IMR-90 (cell line): ENCODE results near the gene SYT6. TPM values are rescaled to one million over a fixed set of nuclear protein-coding genes. Genes with fewer than 3 reads are reported as not detected.

Experiments
- ATAC-seq: fragments of 200-7000 bp; cut with Tn5 transposase; 2 replicates; pipeline ENCODE4 v1.9.1; 2020; ENCODE audit warnings: low read depth, mild to moderate bottlenecking, moderate library complexity
- BruUV-seq: library from RNA; stranded (reverse); fragments of 400-500 nt; replicated peaks from 2 replicates; lab custom pipeline; 2021; lab: Mats Ljungman, UMichigan
- CTCF ChIA-PET: fragments of 300-600 bp; formaldehyde crosslinking; extraction: SDS; loops from one replicate; lab custom pipeline; 2021; ENCODE audit warnings: antibody characterized with exemption; lab: Yijun Ruan, JAX
- POLR2A ChIA-PET: fragments of 300-600 bp; sonication (Branson Sonifier 250); formaldehyde crosslinking; loops from one replicate; lab custom pipeline; 2022; ENCODE audit warnings: antibody characterized with exemption; ENCODE audit not compliant: unreplicated experiment; lab: Charles Lee
- DNase-seq: peaks from one replicate; pipeline ENCODE4 v3.0.0; 2013
- H2AFZ ChIP-seq: replicated peaks from 2 replicates; pipeline ENCODE3; 2013; ENCODE audit warnings: low read length, mild to moderate bottlenecking; ENCODE audit not compliant: poor library complexity
- H2AK5ac ChIP-seq: 2 replicates; pipeline ENCODE4 v1.6.1; 2013; ENCODE audit warnings: low read depth, low read length, inconsistent platforms
- H2AK9ac ChIP-seq: replicated peaks from 2 replicates; pipeline ENCODE3; 2013; ENCODE audit warnings: mild to moderate bottlenecking, low read depth, low read length, moderate library complexity; ENCODE audit not compliant: poor library complexity
- H2BK120ac ChIP-seq: 2 replicates; pipeline ENCODE4 v1.6.1; 2013; ENCODE audit warnings: low read depth, low read length, inconsistent platforms
- H2BK15ac ChIP-seq: 3 replicates; pipeline ENCODE4 v1.6.1; 2013; ENCODE audit warnings: low read depth, low read length, inconsistent platforms
- H2BK20ac ChIP-seq: 2 replicates; pipeline ENCODE4 v1.6.1; 2013; ENCODE audit warnings: low read depth, mild to moderate bottlenecking, inconsistent platforms, low read length, moderate library complexity
- H2BK5ac ChIP-seq: 2 replicates; pipeline ENCODE4 v1.6.1; 2013; ENCODE audit warnings: mild to moderate bottlenecking, low read depth, low read length, inconsistent platforms; ENCODE audit not compliant: poor library complexity, severe bottlenecking
- H3K14ac ChIP-seq: replicated peaks from 2 replicates; pipeline ENCODE4 v1.6.1; 2013; ENCODE audit warnings: low read depth, low read length, inconsistent platforms
- H3K18ac ChIP-seq: 2 replicates; pipeline ENCODE4 v1.6.1; 2013; ENCODE audit warnings: low read depth, low read length, control low read depth
- H3K23ac ChIP-seq: 2 replicates; pipeline ENCODE4 v1.6.1; 2013; ENCODE audit warnings: low read depth, low read length, inconsistent platforms
- H3K27ac ChIP-seq: 2 replicates; pipeline ENCODE4 v1.5.1; 2013; ENCODE audit warnings: mild to moderate bottlenecking, control low read depth, low read length; ENCODE audit not compliant: insufficient read depth
- H3K27me3 ChIP-seq: 2 replicates; pipeline ENCODE4 v1.6.1; 2013; ENCODE audit warnings: low read length; ENCODE audit not compliant: control insufficient read depth, insufficient read depth
- H3K36me3 ChIP-seq: 2 replicates; pipeline ENCODE4 v1.6.1; 2013; ENCODE audit warnings: low read length, mixed read lengths; ENCODE audit not compliant: control insufficient read depth, insufficient read depth
- H3K4ac ChIP-seq: 2 replicates; pipeline ENCODE4 v1.6.1; 2013; ENCODE audit warnings: low read depth, low read length, inconsistent platforms
- H3K4me1 ChIP-seq: 2 replicates; pipeline ENCODE4 v1.6.1; 2013; ENCODE audit warnings: low read length, mixed read lengths; ENCODE audit not compliant: control insufficient read depth, insufficient read depth
- H3K4me2 ChIP-seq: 2 replicates; pipeline ENCODE4 v1.6.1; 2013; ENCODE audit warnings: low read depth, mild to moderate bottlenecking, control low read depth, low read length, moderate library complexity
- H3K4me3 ChIP-seq: 2 replicates; pipeline ENCODE4 v1.5.1; 2013; ENCODE audit warnings: low read depth, mild to moderate bottlenecking, control low read depth, low read length, moderate library complexity; ENCODE audit not compliant: insufficient read depth
- H3K56ac ChIP-seq: 2 replicates; pipeline ENCODE4 v1.6.1; 2013; ENCODE audit warnings: low read length, inconsistent platforms; ENCODE audit not compliant: insufficient read depth; ENCODE audit errors: extremely low read depth
- H3K79me1 ChIP-seq, 2 experiments: 2 replicates each; pipeline ENCODE4 v1.6.1; 2013; ENCODE audit warnings: low read length in 2 of 2, inconsistent platforms in 1 of 2, low read depth in 1 of 2
- H3K9ac ChIP-seq: 2 replicates; pipeline ENCODE4 v1.6.1; 2013; ENCODE audit warnings: low read depth, low read length, control low read depth
- H3K9me1 ChIP-seq: 2 replicates; pipeline ENCODE4 v1.6.1; 2013; ENCODE audit warnings: low read length, inconsistent platforms; ENCODE audit not compliant: insufficient read depth
- H3K9me3 ChIP-seq: 2 replicates; pipeline ENCODE4 v1.6.1; 2013; ENCODE audit warnings: low read length; ENCODE audit not compliant: control insufficient read depth, insufficient read depth
- H4K20me1 ChIP-seq: 2 replicates; pipeline ENCODE4 v1.6.1; 2013; ENCODE audit warnings: low read length, inconsistent platforms; ENCODE audit not compliant: insufficient read depth
- H4K5ac ChIP-seq: 2 replicates; pipeline ENCODE4 v1.6.1; 2013; ENCODE audit warnings: mild to moderate bottlenecking, low read depth, low read length, control low read depth
- H4K8ac ChIP-seq, 2 experiments: 2 replicates each; pipeline ENCODE4 v1.6.1; 2013; ENCODE audit warnings: low read depth in 2 of 2, low read length in 2 of 2, control low read depth in 1 of 2, inconsistent platforms in 1 of 2
- H4K91ac ChIP-seq: 2 replicates; pipeline ENCODE4 v1.6.1; 2013; ENCODE audit warnings: low read depth, low read length, inconsistent platforms; ENCODE audit not compliant: insufficient read depth
- CEBPB ChIP-seq: IDR thresholded peaks from 2 replicates; pipeline ENCODE4 v1.6.1; 2012; ENCODE audit warnings: low read depth, low read length, improper control_type of control experiment
- CHD1 ChIP-seq: IDR thresholded peaks from 2 replicates; pipeline ENCODE4 v1.6.1; 2012; ENCODE audit warnings: low read depth, low read length, improper control_type of control experiment
- MAFK ChIP-seq: IDR thresholded peaks from 2 replicates; pipeline ENCODE4 v1.6.1; 2012; ENCODE audit warnings: low read depth, low read length, improper control_type of control experiment
- MXI1 ChIP-seq: IDR thresholded peaks from 2 replicates; pipeline ENCODE4 v1.6.1; 2012; ENCODE audit warnings: low read depth, mild to moderate bottlenecking, low read length, moderate library complexity, borderline replicate concordance
- POLR2A ChIP-seq: IDR thresholded peaks from 2 replicates; pipeline ENCODE4 v1.6.1; 2012; ENCODE audit warnings: mild to moderate bottlenecking, low read depth, low read length
- RFX5 ChIP-seq: IDR thresholded peaks from 2 replicates; pipeline ENCODE4 v1.8.0; 2012; ENCODE audit warnings: low read depth, mild to moderate bottlenecking, low read length, moderate library complexity
- WGBS, 2 experiments: methylation state at CpG; one replicate each; pipeline versions ENCODE4 v1.1.5 to v1.1.7; 2013; ENCODE audit warnings: missing lambda C conversion rate in 2 of 2; ENCODE audit not compliant: insufficient read length in 1 of 2; ENCODE audit errors: extremely low coverage in 2 of 2; 5-methylcytosine and 5-hydroxymethylcytosine counted together
- dilution Hi-C: fragments of 300-500 bp; cut with HindIII; formaldehyde crosslinking; loops from one replicate; pipeline ENCODE4 v1.14.3; 2018; ENCODE audit warnings: low sequenced_read_pairs; ENCODE audit not compliant: unreplicated experiment
- in situ Hi-C: fragments of 300-500 bp; cut with MboI; formaldehyde crosslinking; loops from 3 replicates; pipeline ENCODE4 v1.14.3; 2019; ENCODE audit warnings: low sequenced_read_pairs, inconsistent platforms, mixed read lengths
- intact Hi-C: fragments of 100-400 bp; cut with micrococcal nuclease; formaldehyde crosslinking; loops from 2 replicates; pipeline ENCODE4 v1.10.0; 2022
- polyA plus RNA-seq, 3 experiments: library from polyadenylated mRNA; depleted of rRNA; stranded (reverse); fragments of >200 nt; gene quantifications; 2 replicates each; pipeline ENCODE4 v1.2.3, GENCODE V29; 2012; ENCODE audit warnings: low replicate concordance in 1 of 3
- total RNA-seq: library from RNA; depleted of rRNA; stranded (reverse); fragments of >200 nt; gene quantifications from 2 replicates; pipeline ENCODE4 v1.2.3, GENCODE V29; 2012
- TF ChIP-seq, protein P1 (sequence below): conservative IDR thresholded peaks from 2 replicates; pipeline ENCODE4 v1.5.1; 2012; ENCODE audit warnings: mild to moderate bottlenecking, low read depth, low read length, improper control_type of control experiment
- TF ChIP-seq, protein P2 (sequence below): fragments of 150-350 bp; IDR thresholded peaks from 2 replicates; pipeline ENCODE4 v1.6.1; 2016; ENCODE audit warnings: low read depth, mild to moderate bottlenecking, low read length, moderate library complexity, borderline replicate concordance

Gene SYT6
- total and polyA plus RNA-seq, 2 of the 4 experiments (the other 2 are of a cell fraction), result not detected

DNA sequence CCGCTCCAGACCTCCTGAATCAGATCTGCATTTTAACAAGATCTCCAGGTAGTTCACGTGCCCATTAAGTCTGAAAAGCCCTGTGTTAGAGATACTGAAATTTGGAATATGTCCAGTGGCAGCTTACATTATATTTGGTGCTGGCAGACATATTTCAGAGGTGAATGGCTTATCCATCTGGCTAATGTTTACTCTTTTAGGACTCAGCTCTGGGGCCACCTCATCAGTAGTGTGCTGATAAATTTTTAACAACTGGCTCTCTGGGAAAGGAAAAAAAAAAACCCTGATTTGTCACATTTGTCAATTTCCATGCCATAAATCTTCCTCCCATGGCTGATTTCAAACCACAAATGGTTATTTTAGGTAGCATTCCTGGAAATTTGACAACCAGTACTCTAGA, 25.3 kb upstream of the SYT6 start:
- no peak overlapping the region for H3K4me2 ChIP-seq
- in situ Hi-C loops (no loop called here), dilution Hi-C loops (no loop called here), intact Hi-C loops (no loop called here)
- H3K56ac ChIP-seq, result no peak overlapping the region
- H3K14ac ChIP-seq, result no peak overlapping the region
- no peak for DNase-seq
- no peak overlapping the region for H2BK5ac ChIP-seq
- POLR2A ChIA-PET, result no interaction called here
- no peak overlapping the region for H3K18ac ChIP-seq
- H4K5ac ChIP-seq, result no peak overlapping the region
- no peak overlapping the region for H3K23ac ChIP-seq
- H4K91ac ChIP-seq, result no peak overlapping the region
- H3K4ac ChIP-seq, result no peak overlapping the region
- H2BK20ac ChIP-seq, result no peak overlapping the region
- TF ChIP-seq RFX5 (no peak), CEBPB (no peak), POLR2A (no peak), CHD1 (no peak), MXI1 (no peak), MAFK (no peak)
- TF ChIP-seq, protein P1, sequence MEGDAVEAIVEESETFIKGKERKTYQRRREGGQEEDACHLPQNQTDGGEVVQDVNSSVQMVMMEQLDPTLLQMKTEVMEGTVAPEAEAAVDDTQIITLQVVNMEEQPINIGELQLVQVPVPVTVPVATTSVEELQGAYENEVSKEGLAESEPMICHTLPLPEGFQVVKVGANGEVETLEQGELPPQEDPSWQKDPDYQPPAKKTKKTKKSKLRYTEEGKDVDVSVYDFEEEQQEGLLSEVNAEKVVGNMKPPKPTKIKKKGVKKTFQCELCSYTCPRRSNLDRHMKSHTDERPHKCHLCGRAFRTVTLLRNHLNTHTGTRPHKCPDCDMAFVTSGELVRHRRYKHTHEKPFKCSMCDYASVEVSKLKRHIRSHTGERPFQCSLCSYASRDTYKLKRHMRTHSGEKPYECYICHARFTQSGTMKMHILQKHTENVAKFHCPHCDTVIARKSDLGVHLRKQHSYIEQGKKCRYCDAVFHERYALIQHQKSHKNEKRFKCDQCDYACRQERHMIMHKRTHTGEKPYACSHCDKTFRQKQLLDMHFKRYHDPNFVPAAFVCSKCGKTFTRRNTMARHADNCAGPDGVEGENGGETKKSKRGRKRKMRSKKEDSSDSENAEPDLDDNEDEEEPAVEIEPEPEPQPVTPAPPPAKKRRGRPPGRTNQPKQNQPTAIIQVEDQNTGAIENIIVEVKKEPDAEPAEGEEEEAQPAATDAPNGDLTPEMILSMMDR, result no peak
- TF ChIP-seq, protein P2, sequence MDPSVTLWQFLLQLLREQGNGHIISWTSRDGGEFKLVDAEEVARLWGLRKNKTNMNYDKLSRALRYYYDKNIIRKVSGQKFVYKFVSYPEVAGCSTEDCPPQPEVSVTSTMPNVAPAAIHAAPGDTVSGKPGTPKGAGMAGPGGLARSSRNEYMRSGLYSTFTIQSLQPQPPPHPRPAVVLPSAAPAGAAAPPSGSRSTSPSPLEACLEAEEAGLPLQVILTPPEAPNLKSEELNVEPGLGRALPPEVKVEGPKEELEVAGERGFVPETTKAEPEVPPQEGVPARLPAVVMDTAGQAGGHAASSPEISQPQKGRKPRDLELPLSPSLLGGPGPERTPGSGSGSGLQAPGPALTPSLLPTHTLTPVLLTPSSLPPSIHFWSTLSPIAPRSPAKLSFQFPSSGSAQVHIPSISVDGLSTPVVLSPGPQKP, result no peak
- no peak overlapping the region for H3K9ac ChIP-seq
- H3K4me3 ChIP-seq, result no peak overlapping the region
- no TSS peak for BruUV-seq
- no peaks in the 10 kb centered on the region for H3K4me1 ChIP-seq
- H3K9me1 ChIP-seq, result no peaks in the 10 kb centered on the region
- H4K8ac ChIP-seq, result no peak overlapping the region
- H2BK15ac ChIP-seq, result no peak overlapping the region
- CTCF ChIA-PET, result no interaction called here
- no peak overlapping the region for H2AFZ ChIP-seq
- H3K27ac ChIP-seq, result no peak overlapping the region
- 67% methylated on average over 1 of the region's 2 CpGs; no CpG with 5 or more reads in 1 of the 2 experiments for WGBS, 2 experiments
- no peak overlapping the region for H2BK120ac ChIP-seq
- no peak overlapping the region for H2AK5ac ChIP-seq
- no peaks in the 10 kb centered on the region for H3K36me3 ChIP-seq
- no peaks in the 10 kb centered on the region for H4K20me1 ChIP-seq
- H3K9me3 ChIP-seq, result no peaks in the 10 kb centered on the region
- no peaks in the 10 kb centered on the region for H3K79me1 ChIP-seq
- H2AK9ac ChIP-seq, result no peak overlapping the region
- no peaks in the 10 kb centered on the region for H3K27me3 ChIP-seq
- ATAC-seq, result no peak
